GM12864 (cell line): ENCODE measurements around the gene PRCC.

ENCODE experiments used
- DNase-seq: peaks from one replicate; pipeline ENCODE4 v3.0.0-alpha.2; 2011; ENCODE audit warnings: low read depth
- H3K4me3 ChIP-seq: 2 replicates; pipeline ENCODE4 v1.5.1; 2011; ENCODE audit warnings: mild to moderate bottlenecking, low read depth, low read length, control low read depth
- TF ChIP-seq, protein P1 (sequence below): IDR thresholded peaks from 2 replicates; pipeline ENCODE4 v1.5.1; 2011; ENCODE audit warnings: low read depth, mild to moderate bottlenecking, moderate library complexity, low read length, control low read depth, inconsistent platforms; ENCODE audit errors: missing control alignments

Gene PRCC

DNA sequence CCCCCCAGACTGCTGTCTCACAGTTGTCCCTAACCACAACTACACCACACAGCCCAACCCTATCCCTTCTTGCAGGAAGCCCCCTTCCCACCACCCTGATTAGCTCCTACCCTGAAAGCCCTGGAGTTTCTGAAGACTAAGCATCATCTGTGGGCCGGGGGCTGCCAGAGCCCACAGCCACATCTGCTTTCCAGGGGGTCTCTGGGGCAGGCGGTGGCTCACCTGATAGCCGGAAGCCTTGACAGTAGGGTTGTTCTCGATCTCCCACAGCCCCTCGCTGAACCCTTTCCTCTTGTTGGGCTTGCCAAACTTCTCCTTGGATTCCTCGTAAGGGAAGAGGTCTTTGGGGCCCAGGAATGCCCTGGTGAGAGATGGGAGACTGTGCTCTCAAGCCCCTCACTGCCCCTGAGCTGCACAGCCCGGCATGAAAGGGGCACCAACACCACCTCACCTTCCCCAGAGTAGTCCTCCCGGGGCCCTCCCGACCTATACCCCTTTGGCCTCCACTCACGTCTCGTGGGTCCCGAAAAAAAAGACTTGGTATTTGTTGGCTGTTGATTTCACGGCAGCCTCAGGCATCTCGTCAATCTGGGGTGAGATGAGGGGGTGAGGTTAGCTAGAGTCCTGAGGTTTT is 22.4 kb upstream of the PRCC start:
- no peak for DNase-seq
- TF ChIP-seq, protein P1, sequence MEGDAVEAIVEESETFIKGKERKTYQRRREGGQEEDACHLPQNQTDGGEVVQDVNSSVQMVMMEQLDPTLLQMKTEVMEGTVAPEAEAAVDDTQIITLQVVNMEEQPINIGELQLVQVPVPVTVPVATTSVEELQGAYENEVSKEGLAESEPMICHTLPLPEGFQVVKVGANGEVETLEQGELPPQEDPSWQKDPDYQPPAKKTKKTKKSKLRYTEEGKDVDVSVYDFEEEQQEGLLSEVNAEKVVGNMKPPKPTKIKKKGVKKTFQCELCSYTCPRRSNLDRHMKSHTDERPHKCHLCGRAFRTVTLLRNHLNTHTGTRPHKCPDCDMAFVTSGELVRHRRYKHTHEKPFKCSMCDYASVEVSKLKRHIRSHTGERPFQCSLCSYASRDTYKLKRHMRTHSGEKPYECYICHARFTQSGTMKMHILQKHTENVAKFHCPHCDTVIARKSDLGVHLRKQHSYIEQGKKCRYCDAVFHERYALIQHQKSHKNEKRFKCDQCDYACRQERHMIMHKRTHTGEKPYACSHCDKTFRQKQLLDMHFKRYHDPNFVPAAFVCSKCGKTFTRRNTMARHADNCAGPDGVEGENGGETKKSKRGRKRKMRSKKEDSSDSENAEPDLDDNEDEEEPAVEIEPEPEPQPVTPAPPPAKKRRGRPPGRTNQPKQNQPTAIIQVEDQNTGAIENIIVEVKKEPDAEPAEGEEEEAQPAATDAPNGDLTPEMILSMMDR: no peak
- H3K4me3 ChIP-seq: no peak overlapping the region

DNA sequence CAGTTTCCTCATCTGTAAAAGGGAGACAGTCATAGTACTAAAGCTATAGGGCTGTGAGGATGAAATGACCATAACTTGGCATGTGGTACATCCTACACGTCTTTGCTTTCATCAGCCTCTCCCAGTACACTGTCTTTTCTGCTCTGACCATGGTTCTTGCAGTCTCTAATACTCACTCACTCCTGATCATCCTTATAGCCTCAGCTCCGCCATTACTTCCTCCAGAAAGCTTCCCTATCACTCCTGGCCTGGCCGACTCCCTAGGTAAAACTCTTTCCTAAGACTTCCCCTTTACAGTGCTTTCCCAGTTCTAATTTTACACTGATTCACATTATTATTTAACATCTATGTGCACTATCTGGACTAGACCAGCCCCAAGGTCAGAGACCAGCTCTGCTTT is 21.5 kb upstream of the PRCC start:
- DNase-seq: no peak
- TF ChIP-seq, protein P1: no peak
- no peak overlapping the region for H3K4me3 ChIP-seq

DNA sequence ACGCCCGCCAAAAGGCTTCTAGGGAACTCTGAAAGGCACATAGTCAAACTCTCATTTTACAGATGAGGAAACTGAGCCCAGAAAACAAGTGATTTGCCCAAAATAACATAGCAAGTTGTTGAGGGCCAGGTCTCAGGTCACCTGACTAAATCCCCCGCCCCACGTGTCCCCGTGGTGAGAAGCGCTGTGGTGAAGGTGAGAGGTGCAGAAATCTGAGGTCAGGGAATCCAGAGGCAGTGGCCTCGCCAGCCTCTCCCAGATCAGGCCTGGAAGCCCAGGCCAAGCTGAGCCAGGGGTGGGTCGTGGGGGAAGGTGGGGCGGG is 21.0 kb upstream of the PRCC start:
- no peak overlapping the region for H3K4me3 ChIP-seq
- TF ChIP-seq, protein P1: no peak
- no peak for DNase-seq

DNA sequence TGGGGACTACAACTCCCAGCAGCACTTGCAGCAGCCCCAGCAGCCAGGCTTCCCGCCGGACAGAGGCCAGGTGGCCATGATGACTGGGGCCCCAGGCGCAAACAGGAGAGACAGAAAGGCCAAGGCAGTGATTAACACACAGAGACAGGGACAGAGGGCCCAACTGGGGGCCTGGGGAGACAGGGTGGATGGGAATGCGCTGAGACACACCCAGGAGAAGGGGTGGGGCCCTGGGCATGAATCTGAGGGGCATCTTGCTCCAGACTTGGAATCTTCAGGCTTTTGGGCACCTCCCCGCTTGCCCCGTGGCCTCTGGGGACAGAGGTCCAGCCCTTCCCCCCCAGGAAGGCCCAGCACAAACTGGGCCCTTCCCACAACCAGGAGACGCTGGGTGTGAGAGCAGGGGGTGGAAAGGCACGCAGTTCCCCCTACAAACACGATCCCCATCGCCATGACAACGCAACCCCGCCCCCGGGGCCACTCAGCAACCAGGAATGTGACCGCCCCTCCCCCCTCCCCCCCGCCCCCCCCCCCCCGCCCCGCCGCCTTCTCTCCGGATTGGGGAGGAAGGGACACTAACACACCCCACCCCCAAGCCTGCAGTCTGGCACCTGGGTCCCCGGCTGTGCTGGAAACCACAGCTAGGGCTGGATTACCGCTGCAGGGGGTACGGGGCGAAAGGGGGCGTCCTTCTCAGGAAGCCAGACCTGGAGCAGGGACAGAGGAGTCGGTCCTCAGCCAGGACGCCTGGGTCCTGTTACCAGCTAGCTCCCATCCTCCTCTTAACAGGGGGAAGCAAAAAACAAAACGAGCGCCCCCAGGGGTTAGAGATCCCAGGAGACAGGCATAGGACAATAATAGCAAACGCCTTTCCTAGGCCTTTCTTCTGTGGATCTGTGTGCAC is 20.4 kb upstream of the PRCC start:
- H3K4me3 ChIP-seq: peak overlapping the region; percentile 98
- TF ChIP-seq, protein P1: peak; percentile 43
- no peak for DNase-seq

DNA sequence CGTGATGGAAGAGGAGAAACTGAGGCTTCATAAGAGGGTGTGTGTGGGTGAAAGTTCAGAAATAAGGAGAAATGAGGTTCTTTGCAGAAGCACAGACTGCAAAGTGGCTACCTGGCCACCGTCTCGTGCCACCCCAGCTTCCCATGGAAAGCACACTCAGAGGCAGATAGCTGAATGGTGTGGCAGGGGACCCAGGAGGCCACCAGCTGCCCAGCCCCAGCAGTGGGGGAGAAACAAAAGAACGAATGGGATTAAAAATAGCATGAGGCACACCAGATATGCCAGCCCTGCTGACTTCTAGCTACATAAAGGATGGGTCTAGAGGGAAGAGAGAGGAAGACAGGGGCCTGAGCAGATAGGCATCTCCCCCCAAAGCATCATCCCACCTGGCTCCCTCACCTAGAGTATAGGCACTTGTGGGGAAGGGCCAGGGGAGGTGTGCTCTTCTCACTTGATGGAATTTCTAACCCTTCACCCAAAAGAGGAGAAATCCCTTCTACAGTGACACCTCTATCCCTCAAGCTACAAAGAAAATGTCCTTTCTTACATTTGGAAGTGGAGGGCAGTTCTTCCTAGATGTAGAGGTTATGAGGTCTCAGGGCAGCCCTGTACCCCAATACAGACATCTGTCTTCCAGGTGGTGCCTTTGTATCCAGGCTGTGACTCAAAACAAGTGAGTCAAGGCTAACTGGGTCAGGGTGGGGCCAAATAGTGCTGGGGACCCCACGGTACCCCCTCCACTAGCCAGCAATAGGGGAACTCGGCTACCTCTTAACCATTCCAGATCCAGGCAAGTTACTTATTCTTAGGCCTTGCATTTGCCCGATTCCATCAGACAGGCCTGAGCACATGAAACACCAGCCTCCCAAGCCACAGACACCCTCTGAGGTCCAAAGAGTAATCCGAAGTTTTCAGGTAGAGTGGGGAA is 19.3 kb upstream of the PRCC start:
- TF ChIP-seq, protein P1: no peak
- no peak for DNase-seq

DNA sequence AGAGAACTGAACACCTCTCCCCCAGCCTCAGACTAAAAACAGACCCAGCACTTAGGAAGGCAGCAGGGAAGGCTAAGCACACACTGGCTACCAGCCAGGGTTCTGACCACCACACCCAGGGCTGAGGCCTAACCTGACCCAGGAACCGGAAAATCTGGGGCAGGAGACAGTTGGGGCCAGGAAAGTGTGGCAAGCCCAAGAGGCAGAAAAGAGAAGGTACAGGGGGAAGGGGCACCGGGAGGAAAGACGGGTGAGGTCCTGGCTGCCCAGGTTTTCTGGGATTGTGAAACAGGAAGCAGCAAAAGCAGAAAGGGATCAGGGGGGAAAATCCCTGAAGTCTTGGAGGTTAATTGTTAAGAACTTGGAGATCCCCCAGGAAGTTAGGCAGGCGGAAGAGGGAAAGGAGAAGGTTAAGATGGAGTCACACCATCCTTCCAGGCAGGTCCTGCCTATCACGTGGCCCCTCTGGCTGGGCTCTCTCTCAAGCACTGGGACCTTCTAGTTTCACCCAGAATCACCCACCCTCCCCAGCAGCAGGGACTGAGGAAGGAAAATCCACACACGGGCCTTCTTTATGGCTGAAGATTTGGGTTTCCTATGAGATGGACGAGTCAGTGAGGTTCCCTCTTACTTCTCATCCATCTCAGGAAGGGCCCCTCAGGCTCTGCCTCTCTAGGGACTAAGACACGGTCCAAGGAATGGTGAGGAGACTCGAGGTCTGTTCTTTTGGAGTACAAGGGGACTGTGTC is 18.5 kb upstream of the PRCC start:
- no peak for DNase-seq
- TF ChIP-seq, protein P1: no peak
- peak overlapping the region; percentile 98 for H3K4me3 ChIP-seq

More for the DNA sequence above, 19.3 kb upstream of the PRCC start:
- H3K4me3 ChIP-seq: peak overlapping the region; percentile 98
